Adrenal gland (tissue), 12 donors: ENCODE measurements around the gene FCHO2. TPM values are rescaled to one million over a fixed set of nuclear protein-coding genes. Genes with fewer than 3 reads are reported as not detected.
"Not testable (repeated sequence)": the region's sequence is repeated elsewhere in the genome, so short reads cannot be mapped to it uniquely, and the experiment has no call there.

ENCODE experiments used
- DNase-seq, 7 donors: peaks; one replicate each; pipeline ENCODE4 v3.0.0-alpha.2; 2019 to 2020
- H3K27ac ChIP-seq, 5 donors: fragments of 200-600 bp; sonication (generic) in 4 of 5; 1 replicate in 3 of 5; 2 replicates in 2 of 5; pipeline versions ENCODE4 v1.5.1 to v1.8.0; 2016 to 2020; ENCODE audit warnings: mild to moderate bottlenecking in 1 of 5
- H3K27me3 ChIP-seq: fragments of 200-600 bp; 2 replicates; pipeline ENCODE4 v1.8.0; 2021
- H3K36me3 ChIP-seq, 2 donors: fragments of 200-600 bp; replicated peaks in 1 of 2; 1 replicate in 1 of 2; 2 replicates in 1 of 2; pipeline versions ENCODE4 v1.5.1 to v1.8.0; 2018 to 2022
- H3K4me1 ChIP-seq, 2 donors: fragments of 200-600 bp; replicated peaks in 1 of 2; 1 replicate in 1 of 2; 2 replicates in 1 of 2; pipeline versions ENCODE4 v1.5.1 to v1.8.0; 2018 to 2021
- H3K4me3 ChIP-seq, 4 donors: fragments of 200-600 bp; sonication (generic) in 3 of 4; one replicate each; pipeline ENCODE4 v1.5.1; 2016 to 2018
- H3K9me3 ChIP-seq, 3 donors: fragments of 200-600 bp; sonication (generic) in 1 of 3; replicated peaks in 1 of 3; 1 replicate in 2 of 3; 2 replicates in 1 of 3; pipeline versions ENCODE4 v1.5.1 to v1.8.0; 2016 to 2021
- POLR2A ChIP-seq, 2 donors: fragments of 450-650 bp; IDR thresholded peaks; one replicate each; pipeline ENCODE4 v1.6.1; 2017; ENCODE audit warnings: antibody characterized with exemption in 2 of 2, mild to moderate bottlenecking in 2 of 2, moderate library complexity in 1 of 2
- WGBS, 4 donors: extraction: QIAGEN DNeasy Blood & Tissue Kit in 2 of 4; methylation state at CpG; one replicate each; pipeline versions ENCODE4 v1.1.5 to v1.1.7; 2013 to 2017; 5-methylcytosine and 5-hydroxymethylcytosine counted together
- intact Hi-C, 2 donors: fragments of 100-400 bp; cut with DNase I; formaldehyde crosslinking; loops; one replicate each; pipeline versions ENCODE4 v1.14.1 to v1.15.0; 2022 to 2023
- polyA plus RNA-seq, 3 donors: library from polyadenylated mRNA; stranded (reverse); fragments of 200-250 nt in 2 of 3; fragments of 350-450 nt in 1 of 3; fragmentation: Illumina TruSeq in 1 of 3; extraction: RNeasy Lipid Tissue Mini Kit (QIAGEN cat#74804) in 1 of 3; gene quantifications; one replicate each; pipeline ENCODE4 v1.2.3, GENCODE V29; 2013 to 2014
- total RNA-seq, 9 donors: library from RNA; depleted of rRNA in 4 of 9; stranded (reverse); fragments of >200 nt in 4 of 9; fragments of 120-200 nt in 1 of 9; fragmentation: NEBNext Ultra II Directional in 1 of 9; extraction: Animal tissue kit (Norgen Biotek cat#: 25700) in 1 of 9; gene quantifications; one replicate each; pipeline versions ENCODE4 v1.1.0 to v1.2.4, GENCODE V29; 2013 to 2023
- TF ChIP-seq, protein P1 (sequence below), 6 experiments: fragments of 450-650 bp in 4 of 6; fragments of 200-600 bp in 2 of 6; sonication (generic) in 1 of 6; IDR thresholded peaks; 1 replicate in 5 of 6; 2 replicates in 1 of 6; pipeline versions ENCODE4 v1.5.1 to v1.8.0; 2016 to 2021; ENCODE audit warnings: antibody characterized with exemption in 6 of 6, mild to moderate bottlenecking in 2 of 6, moderate library complexity in 1 of 6
- donor health status: healthy with polysubstance abuse.
- donor health status: Bipolar disorder and iron deficiency.
- donor health status: DM: yes; HTN: yes; CAD: no.
- donor health status: DM: no; HTN: no; CAD: no.
- donor health status: DM: no; HTN: no; CAD: no.
- donor health status: DM: yes; HTN: yes; CAD: no.

Gene FCHO2
- total and polyA plus RNA-seq, 12 donors = 5.1 to 32.7 (median 20.0) TPM

DNA sequence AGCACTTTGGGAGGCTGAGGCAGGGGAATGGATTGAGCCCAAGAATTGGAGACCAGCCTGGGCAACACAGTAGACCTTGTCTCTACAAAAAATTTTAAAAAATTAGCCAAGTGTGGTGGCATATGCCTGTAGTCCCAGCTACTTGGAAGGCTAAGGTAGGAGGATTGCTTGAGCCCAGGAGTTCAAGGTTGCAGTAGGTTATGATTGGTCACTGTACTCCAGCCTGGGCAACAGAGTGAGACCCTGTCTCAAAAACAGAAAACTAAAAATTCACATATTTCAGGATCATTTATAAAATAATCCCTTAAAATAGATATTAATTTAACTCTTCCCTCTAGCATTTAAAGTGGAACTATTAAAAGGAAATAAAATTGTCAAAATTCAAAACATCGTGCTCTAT lies 3.4 kb downstream of the FCHO2 start:
- intact Hi-C loops = no loop called here
- Histone ChIP-seq H3K4me3 (no peak overlapping the region), H3K27ac (no peak overlapping the region), H3K27me3 (no peaks in the 10 kb centered on the region), H3K9me3 (no peaks in the 10 kb centered on the region), H3K4me1 (peaks cover 12 to 23% of the 10 kb centered on the region in 2 donors), H3K36me3 (no peaks in the 10 kb centered on the region)
- WGBS, 4 donors = 87 to 100% (median 97%) methylated on average over 1 of the region's 1 CpG
- no peak for DNase-seq
- TF ChIP-seq, protein P1, sequence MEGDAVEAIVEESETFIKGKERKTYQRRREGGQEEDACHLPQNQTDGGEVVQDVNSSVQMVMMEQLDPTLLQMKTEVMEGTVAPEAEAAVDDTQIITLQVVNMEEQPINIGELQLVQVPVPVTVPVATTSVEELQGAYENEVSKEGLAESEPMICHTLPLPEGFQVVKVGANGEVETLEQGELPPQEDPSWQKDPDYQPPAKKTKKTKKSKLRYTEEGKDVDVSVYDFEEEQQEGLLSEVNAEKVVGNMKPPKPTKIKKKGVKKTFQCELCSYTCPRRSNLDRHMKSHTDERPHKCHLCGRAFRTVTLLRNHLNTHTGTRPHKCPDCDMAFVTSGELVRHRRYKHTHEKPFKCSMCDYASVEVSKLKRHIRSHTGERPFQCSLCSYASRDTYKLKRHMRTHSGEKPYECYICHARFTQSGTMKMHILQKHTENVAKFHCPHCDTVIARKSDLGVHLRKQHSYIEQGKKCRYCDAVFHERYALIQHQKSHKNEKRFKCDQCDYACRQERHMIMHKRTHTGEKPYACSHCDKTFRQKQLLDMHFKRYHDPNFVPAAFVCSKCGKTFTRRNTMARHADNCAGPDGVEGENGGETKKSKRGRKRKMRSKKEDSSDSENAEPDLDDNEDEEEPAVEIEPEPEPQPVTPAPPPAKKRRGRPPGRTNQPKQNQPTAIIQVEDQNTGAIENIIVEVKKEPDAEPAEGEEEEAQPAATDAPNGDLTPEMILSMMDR (IDR thresholded peaks at IDR 0.05) = no peak
- no peak for TF ChIP-seq POLR2A (IDR thresholded peaks at IDR 0.05)

DNA sequence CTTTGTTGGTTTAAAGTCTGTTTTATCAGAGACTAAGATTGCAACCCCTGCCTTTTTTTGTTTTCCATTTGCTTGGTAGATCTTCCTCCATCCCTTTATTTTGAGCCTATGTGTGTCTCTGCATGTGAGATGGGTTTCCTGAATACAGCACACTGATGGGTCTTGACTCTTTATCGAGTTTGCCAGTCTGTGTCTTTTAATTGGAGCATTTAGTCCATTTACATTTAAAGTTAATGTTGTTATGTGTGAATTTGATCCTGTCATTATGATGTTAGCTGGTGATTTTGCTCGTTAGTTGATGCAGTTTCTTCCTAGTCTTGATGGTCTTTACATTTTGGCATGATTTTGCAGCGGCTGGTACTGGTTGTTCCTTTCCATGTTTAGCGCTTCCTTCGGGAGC lies 18.6 kb downstream of the FCHO2 start:
- H3K4me3 ChIP-seq, DNase-seq, H3K36me3 ChIP-seq, H3K27ac ChIP-seq, H3K27me3 ChIP-seq, H3K4me1 ChIP-seq, H3K9me3 ChIP-seq, intact Hi-C loops: not testable (repeated sequence)
- WGBS, 4 donors = 93 to 100% (median 98%) methylated on average over 1 to 4 of the region's 5 CpGs

DNA sequence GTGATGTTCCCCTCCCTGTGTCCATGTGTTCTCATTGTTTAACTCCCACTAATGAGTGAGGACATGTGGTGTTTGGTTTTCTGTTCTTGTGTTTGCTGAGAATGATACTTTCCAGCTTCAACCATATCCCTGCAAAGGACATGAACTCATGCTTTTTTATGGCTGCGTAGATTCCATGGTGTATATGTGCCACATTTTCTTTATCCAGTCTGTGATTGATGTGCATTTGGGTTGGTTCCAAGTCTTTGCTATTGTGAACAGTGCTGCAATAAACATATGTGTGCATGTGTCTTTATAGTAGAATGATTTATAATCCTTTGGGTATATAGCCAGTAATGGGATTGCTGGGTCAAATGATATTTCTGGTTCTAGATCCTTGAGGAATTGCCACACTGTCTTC lies 21.0 kb downstream of the FCHO2 start:
- 73 to 100% (median 97%) methylated on average over 1 of the region's 1 CpG for WGBS, 4 donors
- H3K9me3 ChIP-seq, H3K27ac ChIP-seq, H3K27me3 ChIP-seq, H3K36me3 ChIP-seq, intact Hi-C loops, DNase-seq, H3K4me1 ChIP-seq, H3K4me3 ChIP-seq: not testable (repeated sequence)

DNA sequence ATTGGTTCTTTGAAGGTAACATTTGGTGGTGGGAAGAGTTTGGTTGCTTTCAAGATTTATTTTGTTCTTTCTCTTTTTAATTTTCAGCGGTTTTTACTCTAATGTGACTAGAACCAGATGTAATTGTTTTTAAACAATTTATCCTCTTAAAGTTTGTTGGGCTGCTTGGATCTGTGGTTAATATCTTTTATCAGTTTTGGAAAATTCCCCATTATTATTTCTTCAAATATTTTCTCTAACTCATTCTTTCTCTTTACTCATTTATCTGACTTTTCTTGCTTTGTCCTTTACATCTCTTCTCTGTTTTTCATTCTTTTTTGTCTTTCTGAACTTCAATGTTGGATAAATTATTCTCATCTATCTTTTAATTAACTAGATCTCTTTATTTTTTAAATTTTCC lies 29.9 kb downstream of the FCHO2 start:
- no peaks in the 10 kb centered on the region for H3K27me3 ChIP-seq
- WGBS, 4 donors = 90 to 100% (median 97%) methylated on average over 1 of the region's 1 CpG
- DNase-seq = no peak
- TF ChIP-seq, protein P1 (IDR thresholded peaks at IDR 0.05) = no peak
- TF ChIP-seq POLR2A (IDR thresholded peaks at IDR 0.05) = no peak
- no peaks in the 10 kb centered on the region for H3K36me3 ChIP-seq
- H3K9me3 ChIP-seq = no peaks in the 10 kb centered on the region
- intact Hi-C loops = no loop called here
- no peak overlapping the region for H3K4me3 ChIP-seq
- H3K4me1 ChIP-seq = no peaks in the 10 kb centered on the region
- no peak overlapping the region for H3K27ac ChIP-seq

DNA sequence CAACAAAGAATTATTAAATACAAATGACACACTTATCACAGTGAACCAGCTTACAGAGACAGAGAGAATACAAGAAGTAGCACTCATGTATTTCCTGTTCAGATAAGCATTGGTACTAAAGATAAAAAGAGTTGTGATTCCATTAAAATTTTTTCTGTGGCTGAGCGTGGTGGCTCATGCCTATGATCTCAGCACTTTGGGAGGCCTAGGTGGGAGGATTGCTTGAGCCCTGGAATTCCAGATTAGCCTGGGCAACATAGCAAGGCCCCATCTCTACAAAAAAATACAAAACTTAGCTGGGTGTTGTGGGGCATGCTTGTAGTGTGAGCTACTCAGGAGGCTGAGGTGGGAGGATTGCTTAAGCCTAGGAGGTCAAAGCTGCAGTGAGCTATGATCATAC lies 32.9 kb downstream of the FCHO2 start:
- Histone ChIP-seq H3K4me1 (no peaks in the 10 kb centered on the region), H3K4me3 (no peak overlapping the region), H3K27me3 (no peaks in the 10 kb centered on the region), H3K36me3 (no peaks in the 10 kb centered on the region), H3K9me3 (no peaks in the 10 kb centered on the region), H3K27ac (no peak overlapping the region)
- intact Hi-C loops = no loop called here
- no peak for DNase-seq
- whole genome bisulfite sequencing, 4 donors = 87 to 94% (median 89%) methylated on average over 1 of the region's 1 CpG
- no peak for TF ChIP-seq POLR2A (IDR thresholded peaks at IDR 0.05)
- TF ChIP-seq, protein P1 (IDR thresholded peaks at IDR 0.05) = no peak
